ENCODE data around the gene ISX. TPM values are rescaled to one million over a fixed set of nuclear protein-coding genes. Genes with fewer than 3 reads are reported as not detected.

The ISX gene
- total and polyA plus RNA-seq, 10 of the 15 experiments (the other 5 are each of a cell fraction or from before 2014, with no cell fraction given) = 0.05 to 0.66 (median 0.25) TPM

DNA sequence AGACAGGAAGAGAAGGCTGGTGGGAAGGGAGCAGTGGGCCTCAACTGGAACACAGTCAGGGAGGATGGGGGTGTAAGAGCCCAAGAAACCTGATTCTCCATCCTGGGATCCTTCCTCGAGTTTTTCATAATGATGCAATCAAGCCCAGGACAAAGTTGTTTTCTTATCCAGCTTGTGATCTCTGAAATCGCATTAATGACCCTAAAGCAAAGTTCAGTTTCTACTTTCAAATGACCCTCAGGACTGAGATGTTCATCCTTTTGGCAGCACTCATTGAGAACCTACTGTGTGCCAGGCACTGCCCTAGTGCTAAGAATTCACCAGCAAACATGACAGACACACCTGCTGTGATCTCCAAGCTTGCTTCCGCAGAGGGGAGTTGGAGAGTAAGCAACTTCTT lies 45.3 kb downstream of the ISX start:
- CTCF ChIA-PET = no interaction called here

DNA sequence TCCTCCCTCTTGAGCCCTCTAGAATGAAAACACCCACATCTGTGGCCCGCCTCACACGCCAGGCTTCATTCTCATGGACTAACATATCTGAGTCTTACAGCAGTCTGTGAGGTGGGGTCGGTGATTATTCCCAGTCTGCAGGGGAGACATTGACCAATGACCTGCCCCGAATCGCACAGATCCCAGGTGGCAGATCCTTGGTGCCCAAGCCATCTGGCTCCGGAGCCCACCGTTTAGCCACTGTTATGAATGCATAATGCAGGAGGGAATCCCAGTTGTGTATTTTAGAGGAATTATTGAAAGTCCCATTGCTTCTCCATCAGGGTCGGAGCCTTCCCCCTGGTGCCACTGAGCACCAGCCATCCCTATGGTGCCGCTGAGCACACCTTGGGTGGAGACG lies 47.4 kb downstream of the ISX start:
- H3K79me2 ChIP-seq (ENCODE audit: control insufficient read depth, insufficient read depth, low read length) = no peaks in the 10 kb centered on the region
- no peaks in the 10 kb centered on the region for H3K27me3 ChIP-seq (replicated peaks in 1 of 2; ENCODE audit: control insufficient read depth in 2 of 2, insufficient read depth in 2 of 2, low read length in 1 of 2)
- CTCF ChIA-PET = no interaction called here
- ATAC-seq (no peak), FAIRE-seq (no peak), DNase-seq (ENCODE audit: low read depth, low spot score) (no peak)
- RAD21 ChIA-PET (ENCODE audit: unreplicated experiment) = no interaction called here
- BruUV-seq (replicated peaks) = no TSS peak
- H3K4me1 ChIP-seq (ENCODE audit: control insufficient read depth, insufficient read depth, low read length) = no peaks in the 10 kb centered on the region
- H3K27ac ChIP-seq (ENCODE audit: control insufficient read depth, insufficient read depth) = no peak overlapping the region
- H3K36me3 ChIP-seq (ENCODE audit: control insufficient read depth in 2 of 2, insufficient read depth in 2 of 2, low read length in 1 of 2) = no peaks in the 10 kb centered on the region
- H4K20me1 ChIP-seq (ENCODE audit: control insufficient read depth, insufficient read depth) = no peaks in the 10 kb centered on the region
- no peaks in the 10 kb centered on the region; the same call in 2 of the 3 replicates for H3K9me3 ChIP-seq (replicated peaks; ENCODE audit: control insufficient read depth, insufficient read depth, low read length)
- intact Hi-C loops (cut with micrococcal nuclease; ENCODE audit: unreplicated experiment) = no loop called here
- no peak overlapping the region for H3K4me2 ChIP-seq (ENCODE audit: control insufficient read depth, insufficient read depth)
- WGBS (ENCODE audit: insufficient coverage, insufficient replicate concordance, low lambda C conversion rate, missing lambda C conversion rate) = 83% methylated on average over 10 of the region's 10 CpGs
- SMC1A ChIA-PET (ENCODE audit: uncharacterized antibody, unreplicated experiment) = interaction anchor here (1.3 kb wide), 1 partner anchor 9 kb away, joined by 3 read pairs; no protein-coding TSS in a partner anchor
- in situ Hi-C loops (cut with MboI) = no loop called here
- H2AFZ ChIP-seq (ENCODE audit: control insufficient read depth, low read depth, low read length) = no peak overlapping the region
- no peak overlapping the region for H3K4me3 ChIP-seq
- POLR2A ChIA-PET = interaction anchor here (1.4 kb wide), 1 partner anchor 15 kb away, joined by 3 read pairs; no protein-coding TSS in a partner anchor
- no peak overlapping the region for H3K9ac ChIP-seq (ENCODE audit: control insufficient read depth, insufficient read depth, low read length)
- TF ChIP-seq, protein P1, sequence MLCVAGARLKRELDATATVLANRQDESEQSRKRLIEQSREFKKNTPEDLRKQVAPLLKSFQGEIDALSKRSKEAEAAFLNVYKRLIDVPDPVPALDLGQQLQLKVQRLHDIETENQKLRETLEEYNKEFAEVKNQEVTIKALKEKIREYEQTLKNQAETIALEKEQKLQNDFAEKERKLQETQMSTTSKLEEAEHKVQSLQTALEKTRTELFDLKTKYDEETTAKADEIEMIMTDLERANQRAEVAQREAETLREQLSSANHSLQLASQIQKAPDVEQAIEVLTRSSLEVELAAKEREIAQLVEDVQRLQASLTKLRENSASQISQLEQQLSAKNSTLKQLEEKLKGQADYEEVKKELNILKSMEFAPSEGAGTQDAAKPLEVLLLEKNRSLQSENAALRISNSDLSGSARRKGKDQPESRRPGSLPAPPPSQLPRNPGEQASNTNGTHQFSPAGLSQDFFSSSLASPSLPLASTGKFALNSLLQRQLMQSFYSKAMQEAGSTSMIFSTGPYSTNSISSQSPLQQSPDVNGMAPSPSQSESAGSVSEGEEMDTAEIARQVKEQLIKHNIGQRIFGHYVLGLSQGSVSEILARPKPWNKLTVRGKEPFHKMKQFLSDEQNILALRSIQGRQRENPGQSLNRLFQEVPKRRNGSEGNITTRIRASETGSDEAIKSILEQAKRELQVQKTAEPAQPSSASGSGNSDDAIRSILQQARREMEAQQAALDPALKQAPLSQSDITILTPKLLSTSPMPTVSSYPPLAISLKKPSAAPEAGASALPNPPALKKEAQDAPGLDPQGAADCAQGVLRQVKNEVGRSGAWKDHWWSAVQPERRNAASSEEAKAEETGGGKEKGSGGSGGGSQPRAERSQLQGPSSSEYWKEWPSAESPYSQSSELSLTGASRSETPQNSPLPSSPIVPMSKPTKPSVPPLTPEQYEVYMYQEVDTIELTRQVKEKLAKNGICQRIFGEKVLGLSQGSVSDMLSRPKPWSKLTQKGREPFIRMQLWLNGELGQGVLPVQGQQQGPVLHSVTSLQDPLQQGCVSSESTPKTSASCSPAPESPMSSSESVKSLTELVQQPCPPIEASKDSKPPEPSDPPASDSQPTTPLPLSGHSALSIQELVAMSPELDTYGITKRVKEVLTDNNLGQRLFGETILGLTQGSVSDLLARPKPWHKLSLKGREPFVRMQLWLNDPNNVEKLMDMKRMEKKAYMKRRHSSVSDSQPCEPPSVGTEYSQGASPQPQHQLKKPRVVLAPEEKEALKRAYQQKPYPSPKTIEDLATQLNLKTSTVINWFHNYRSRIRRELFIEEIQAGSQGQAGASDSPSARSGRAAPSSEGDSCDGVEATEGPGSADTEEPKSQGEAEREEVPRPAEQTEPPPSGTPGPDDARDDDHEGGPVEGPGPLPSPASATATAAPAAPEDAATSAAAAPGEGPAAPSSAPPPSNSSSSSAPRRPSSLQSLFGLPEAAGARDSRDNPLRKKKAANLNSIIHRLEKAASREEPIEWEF (IDR thresholded peaks at IDR 0.05; ENCODE audit: insufficient replicate concordance, low read depth, low read length) = no peak
- TF ChIP-seq ZNF24 (IDR thresholded peaks at IDR 0.05) (no peak), RAD21 (IDR thresholded peaks at IDR 0.05; ENCODE audit: insufficient read depth, low read depth, low read length) (no peak), BRCA1 (IDR thresholded peaks at IDR 0.05; ENCODE audit: low read depth, low read length) (no peak), ZNF217 (IDR thresholded peaks at IDR 0.05) (no peak), SIX5 (IDR thresholded peaks at IDR 0.05; ENCODE audit: low read depth, low read length, severe bottlenecking) (no peak), ATF7 (IDR thresholded peaks at IDR 0.05; ENCODE audit: low read depth) (no peak), JUNB (IDR thresholded peaks at IDR 0.05) (no peak), EGR1 (IDR thresholded peaks at IDR 0.05; ENCODE audit: borderline replicate concordance in 1 of 2, low read depth in 2 of 2, low read length in 2 of 2) (no peak), SKIL (IDR thresholded peaks at IDR 0.05; ENCODE audit: low read depth, poor library complexity, severe bottlenecking) (no peak)

More for the DNA sequence above, 45.3 kb downstream of the ISX start:
- intact Hi-C loops (cut with micrococcal nuclease; ENCODE audit: unreplicated experiment) = no loop called here
- Histone ChIP-seq H3K9me3 (replicated peaks; ENCODE audit: control insufficient read depth, insufficient read depth, low read length) (peaks cover 3% of the 10 kb centered on the region; the same call in 2 of the 3 replicates), H3K4me3 (no peak overlapping the region), H3K79me2 (ENCODE audit: control insufficient read depth, insufficient read depth, low read length) (no peaks in the 10 kb centered on the region), H4K20me1 (ENCODE audit: control insufficient read depth, insufficient read depth) (no peaks in the 10 kb centered on the region), H3K4me2 (ENCODE audit: control insufficient read depth, insufficient read depth) (no peak overlapping the region), H3K27ac (ENCODE audit: control insufficient read depth, insufficient read depth) (no peak overlapping the region), H3K27me3 (replicated peaks in 1 of 2; ENCODE audit: control insufficient read depth in 2 of 2, insufficient read depth in 2 of 2, low read length in 1 of 2) (no peaks in the 10 kb centered on the region), H3K9ac (ENCODE audit: control insufficient read depth, insufficient read depth, low read length) (no peak overlapping the region), H3K4me1 (ENCODE audit: control insufficient read depth, insufficient read depth, low read length) (no peaks in the 10 kb centered on the region), H3K36me3 (ENCODE audit: control insufficient read depth in 2 of 2, insufficient read depth in 2 of 2, low read length in 1 of 2) (no peaks in the 10 kb centered on the region), H2AFZ (ENCODE audit: control insufficient read depth, low read depth, low read length) (no peak overlapping the region)
- ATAC-seq = no peak
- POLR2A ChIA-PET = no interaction called here
- no peak for DNase-seq (ENCODE audit: low read depth, low spot score)
- RAD21 ChIA-PET (ENCODE audit: unreplicated experiment) = interaction anchor here (0.6 kb wide), 1 partner anchor 8 kb away, joined by 3 read pairs; no protein-coding TSS in a partner anchor
- in situ Hi-C loops (cut with MboI) = no loop called here
- TF ChIP-seq ZNF217 (IDR thresholded peaks at IDR 0.05) = no peak
- BruUV-seq (replicated peaks) = no TSS peak
- 100% methylated on average over 3 of the region's 3 CpGs for WGBS (ENCODE audit: insufficient coverage, insufficient replicate concordance, low lambda C conversion rate, missing lambda C conversion rate)
- SMC1A ChIA-PET (ENCODE audit: uncharacterized antibody, unreplicated experiment) = no interaction called here
- FAIRE-seq = no peak

Data from GM12878 (cell line).